ENCODE results near the gene MUSK. TPM values are rescaled to one million over a fixed set of nuclear protein-coding genes. Genes with fewer than 3 reads are reported as not detected.

The MUSK gene
- total and polyA plus RNA-seq, 2 donors (not counting 1 experiment from before 2014, with no cell fraction given), result not detected

GRCh38 chr9:110808599-110808980 is 140.0 kb downstream of the MUSK start:
- H2AFZ ChIP-seq (ENCODE audit: insufficient read depth, low read depth, low read length, poor library complexity, severe bottlenecking), result no peak overlapping the region
- H3K9me3 Mint-ChIP-seq (ENCODE audit: insufficient read depth), result no peaks in the 10 kb centered on the region
- no peak overlapping the region for H3K4me3 Mint-ChIP-seq
- no peaks in the 10 kb centered on the region for H3K79me2 ChIP-seq (ENCODE audit: control insufficient read depth, insufficient read depth, low read length)
- no peaks in the 10 kb centered on the region for H4K20me1 ChIP-seq (ENCODE audit: control insufficient read depth, insufficient read depth, low read length, poor library complexity, severe bottlenecking)
- ChIA-PET CTCF (no interaction called here), POLR2A (no interaction called here)
- no peak overlapping the region for H3K9ac ChIP-seq (ENCODE audit: low read length)
- no peak overlapping the region for H3K4me3 ChIP-seq (ENCODE audit: control extremely low read depth in 1 of 5, extremely low read depth in 1 of 5, insufficient read depth in 1 of 5, low read depth in 2 of 5, low read length in 4 of 5)
- H3K9me3 ChIP-seq (ENCODE audit: control extremely low read depth in 1 of 3, control insufficient read depth in 2 of 3, insufficient read depth in 1 of 3, low read length in 2 of 3), result no peaks in the 10 kb centered on the region
- DNase-seq, result no peak
- no peak overlapping the region for H3K27ac ChIP-seq (ENCODE audit: low read length in 2 of 2)
- WGBS (ENCODE audit: insufficient coverage), result 71% methylated on average over 2 of the region's 4 CpGs
- H3K4me1 Mint-ChIP-seq, result no peaks in the 10 kb centered on the region
- H3K27me3 ChIP-seq (replicated peaks in 1 of 4; ENCODE audit: control extremely low read depth in 1 of 4, control insufficient read depth in 3 of 4, insufficient read depth in 4 of 4, low read length in 3 of 4), result no peaks in the 10 kb centered on the region
- H3K36me3 ChIP-seq (replicated peaks in 1 of 2; ENCODE audit: control extremely low read depth in 1 of 2, control insufficient read depth in 1 of 2, extremely low read depth in 1 of 2, insufficient read depth in 2 of 2, low read length in 1 of 2), result no peaks in the 10 kb centered on the region
- TF ChIP-seq CTCF (IDR thresholded peaks at IDR 0.05) (no peak), EZH2 (IDR thresholded peaks at IDR 0.05; ENCODE audit: borderline replicate concordance, insufficient read depth, low read depth, low read length, poor library complexity, severe bottlenecking) (no peak)
- H3K27me3 Mint-ChIP-seq, result peaks cover 4% of the 10 kb centered on the region
- intact Hi-C loops (cut with micrococcal nuclease), result no loop called here
- no peak for ATAC-seq (ENCODE audit: low read depth)
- H3K27ac Mint-ChIP-seq, result no peak overlapping the region
- H3K4me2 ChIP-seq (replicated peaks; ENCODE audit: low read depth, low read length, poor library complexity, severe bottlenecking), result no peak overlapping the region
- no peaks in the 10 kb centered on the region for H3K4me1 ChIP-seq (ENCODE audit: control insufficient read depth in 2 of 2, insufficient read depth in 2 of 2, low read length in 2 of 2)

GRCh38 chr9:110809038-110809595 is 140.5 kb downstream of the MUSK start:
- H3K4me3 ChIP-seq (ENCODE audit: control extremely low read depth in 1 of 5, extremely low read depth in 1 of 5, insufficient read depth in 1 of 5, low read depth in 2 of 5, low read length in 4 of 5), result no peak overlapping the region
- TF ChIP-seq CTCF (IDR thresholded peaks at IDR 0.05), result no peak
- TF ChIP-seq EZH2 (IDR thresholded peaks at IDR 0.05; ENCODE audit: borderline replicate concordance, insufficient read depth, low read depth, low read length, poor library complexity, severe bottlenecking), result no peak
- Mint-ChIP-seq H3K27me3 (peaks cover 4% of the 10 kb centered on the region), H3K4me1 (no peaks in the 10 kb centered on the region), H3K9me3 (ENCODE audit: insufficient read depth) (no peaks in the 10 kb centered on the region), H3K27ac (no peak overlapping the region), H3K4me3 (no peak overlapping the region)
- WGBS (ENCODE audit: insufficient coverage), result no CpG with 5 or more reads among the region's 3 CpGs
- no peaks in the 10 kb centered on the region for H3K9me3 ChIP-seq (ENCODE audit: control extremely low read depth in 1 of 3, control insufficient read depth in 2 of 3, insufficient read depth in 1 of 3, low read length in 2 of 3)
- no peak overlapping the region for H2AFZ ChIP-seq (ENCODE audit: insufficient read depth, low read depth, low read length, poor library complexity, severe bottlenecking)
- no peaks in the 10 kb centered on the region for H3K27me3 ChIP-seq (replicated peaks in 1 of 4; ENCODE audit: control extremely low read depth in 1 of 4, control insufficient read depth in 3 of 4, insufficient read depth in 4 of 4, low read length in 3 of 4)
- CTCF ChIA-PET, result no interaction called here
- H3K4me1 ChIP-seq (ENCODE audit: control insufficient read depth in 2 of 2, insufficient read depth in 2 of 2, low read length in 2 of 2), result no peaks in the 10 kb centered on the region
- ATAC-seq (ENCODE audit: low read depth) (no peak), DNase-seq (no peak)
- POLR2A ChIA-PET, result no interaction called here
- no peak overlapping the region for H3K9ac ChIP-seq (ENCODE audit: low read length)
- H3K79me2 ChIP-seq (ENCODE audit: control insufficient read depth, insufficient read depth, low read length), result no peaks in the 10 kb centered on the region
- H4K20me1 ChIP-seq (ENCODE audit: control insufficient read depth, insufficient read depth, low read length, poor library complexity, severe bottlenecking), result no peaks in the 10 kb centered on the region
- H3K4me2 ChIP-seq (replicated peaks; ENCODE audit: low read depth, low read length, poor library complexity, severe bottlenecking), result no peak overlapping the region
- no peaks in the 10 kb centered on the region for H3K36me3 ChIP-seq (replicated peaks in 1 of 2; ENCODE audit: control extremely low read depth in 1 of 2, control insufficient read depth in 1 of 2, extremely low read depth in 1 of 2, insufficient read depth in 2 of 2, low read length in 1 of 2)
- intact Hi-C loops (cut with micrococcal nuclease), result no loop called here
- H3K27ac ChIP-seq (ENCODE audit: low read length in 2 of 2), result no peak overlapping the region
